HG02885 (cell line): Measurements from ENCODE around the gene CBLC.

Source experiments
- ATAC-seq: cut with Tn5 transposase; IDR thresholded peaks from one replicate; pipeline ENCODE4 v1.9.1; 2021; ENCODE audit warnings: mild to moderate bottlenecking; ENCODE audit not compliant: unreplicated experiment, poor library complexity

CBLC gene, protein sequence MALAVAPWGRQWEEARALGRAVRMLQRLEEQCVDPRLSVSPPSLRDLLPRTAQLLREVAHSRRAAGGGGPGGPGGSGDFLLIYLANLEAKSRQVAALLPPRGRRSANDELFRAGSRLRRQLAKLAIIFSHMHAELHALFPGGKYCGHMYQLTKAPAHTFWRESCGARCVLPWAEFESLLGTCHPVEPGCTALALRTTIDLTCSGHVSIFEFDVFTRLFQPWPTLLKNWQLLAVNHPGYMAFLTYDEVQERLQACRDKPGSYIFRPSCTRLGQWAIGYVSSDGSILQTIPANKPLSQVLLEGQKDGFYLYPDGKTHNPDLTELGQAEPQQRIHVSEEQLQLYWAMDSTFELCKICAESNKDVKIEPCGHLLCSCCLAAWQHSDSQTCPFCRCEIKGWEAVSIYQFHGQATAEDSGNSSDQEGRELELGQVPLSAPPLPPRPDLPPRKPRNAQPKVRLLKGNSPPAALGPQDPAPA

DNA sequence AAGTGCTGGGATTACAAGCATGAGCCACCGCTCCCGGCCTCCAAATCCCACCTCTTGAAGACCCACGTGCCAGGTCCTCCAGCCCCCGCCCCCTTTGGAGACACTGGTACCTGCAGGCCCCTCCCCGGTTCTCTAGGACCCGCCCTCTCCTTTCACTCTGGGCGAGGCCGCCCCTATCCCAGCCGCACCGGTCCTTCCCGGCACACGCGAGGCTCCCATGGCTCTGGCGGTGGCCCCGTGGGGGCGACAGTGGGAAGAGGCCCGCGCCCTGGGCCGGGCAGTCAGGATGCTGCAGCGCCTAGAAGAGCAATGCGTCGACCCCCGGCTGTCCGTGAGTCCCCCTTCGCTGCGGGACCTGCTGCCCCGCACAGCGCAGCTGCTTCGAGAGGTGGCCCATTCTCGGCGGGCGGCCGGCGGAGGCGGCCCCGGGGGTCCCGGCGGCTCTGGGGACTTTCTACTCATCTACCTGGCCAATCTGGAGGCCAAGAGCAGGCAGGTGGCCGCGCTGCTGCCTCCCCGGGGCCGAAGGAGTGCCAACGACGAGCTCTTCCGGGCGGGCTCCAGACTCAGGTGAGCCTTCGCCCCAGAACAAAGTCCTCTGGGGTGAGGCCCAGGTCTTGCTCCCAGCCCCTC, at the start of gene CBLC:
CBLC (plus strand) TSS at position 176 of the 633 bp plus-strand sequence; CDS start at position 218, 42 bp downstream.
- no peak for ATAC-seq

DNA sequence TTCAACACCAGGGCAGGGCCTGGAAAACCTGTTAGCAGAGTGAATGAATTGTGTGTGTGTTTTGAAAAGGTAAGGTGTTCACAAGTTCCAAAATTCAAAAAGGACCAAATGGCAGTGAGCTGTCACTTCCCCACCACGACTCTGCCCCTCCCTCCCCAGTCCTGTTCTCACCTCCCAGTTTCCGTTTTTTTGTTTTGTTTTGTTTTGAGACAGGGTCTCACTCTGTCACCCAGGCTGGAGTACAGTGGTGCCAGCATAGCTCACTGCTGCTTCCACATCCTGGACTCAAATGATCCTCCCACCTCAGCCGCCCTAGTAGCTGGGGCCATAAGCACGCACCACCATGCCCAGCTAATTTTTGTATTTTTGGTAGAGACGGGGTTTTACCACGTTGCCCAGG, 49.5 kb upstream of the CBLC start:
- no peak for ATAC-seq

DNA sequence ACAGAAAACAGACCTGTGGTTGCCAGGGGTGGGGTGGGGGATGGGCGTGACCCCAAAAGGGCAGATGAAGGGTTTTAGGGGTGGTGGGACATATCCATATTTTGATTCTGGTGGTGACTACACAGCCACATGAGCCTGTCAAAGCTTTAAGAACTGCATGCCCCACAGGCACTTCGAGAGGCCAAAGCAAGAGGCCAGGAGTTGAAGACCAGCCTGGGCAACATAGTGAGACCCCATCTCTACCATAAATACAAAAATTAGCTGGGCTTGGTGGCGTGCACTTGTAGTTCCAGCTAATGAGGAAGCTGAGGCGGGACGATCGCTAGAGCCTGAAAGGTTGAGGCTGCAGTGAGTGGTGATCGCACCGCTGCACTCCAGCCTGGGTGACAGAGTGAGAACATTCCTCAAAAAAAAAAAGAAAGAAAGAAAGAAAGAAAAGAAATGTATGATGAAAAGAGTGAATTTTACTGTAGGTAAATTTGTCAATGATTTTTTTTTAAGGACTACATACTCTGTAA, 48.1 kb upstream of the CBLC start:
- ATAC-seq, result no peak

DNA sequence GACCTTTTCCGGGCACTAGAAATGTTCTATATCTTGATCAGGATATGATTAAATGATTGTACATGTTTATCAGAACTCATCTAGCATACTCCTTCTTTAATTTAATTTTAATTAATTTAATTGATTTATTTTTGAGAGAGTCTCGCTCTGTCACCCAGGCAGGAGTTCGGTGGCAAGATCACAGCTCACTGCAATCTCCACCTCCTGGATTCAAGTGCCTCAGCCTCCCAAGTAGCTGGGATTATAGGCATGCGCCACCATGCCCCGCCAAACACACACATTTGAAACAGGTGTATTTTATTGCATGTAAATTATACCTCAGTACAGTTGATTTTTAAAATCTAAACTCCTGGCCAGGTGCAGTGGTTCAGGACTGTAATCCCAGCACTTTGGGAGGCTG, 46.6 kb upstream of the CBLC start:
- ATAC-seq, result no peak

DNA sequence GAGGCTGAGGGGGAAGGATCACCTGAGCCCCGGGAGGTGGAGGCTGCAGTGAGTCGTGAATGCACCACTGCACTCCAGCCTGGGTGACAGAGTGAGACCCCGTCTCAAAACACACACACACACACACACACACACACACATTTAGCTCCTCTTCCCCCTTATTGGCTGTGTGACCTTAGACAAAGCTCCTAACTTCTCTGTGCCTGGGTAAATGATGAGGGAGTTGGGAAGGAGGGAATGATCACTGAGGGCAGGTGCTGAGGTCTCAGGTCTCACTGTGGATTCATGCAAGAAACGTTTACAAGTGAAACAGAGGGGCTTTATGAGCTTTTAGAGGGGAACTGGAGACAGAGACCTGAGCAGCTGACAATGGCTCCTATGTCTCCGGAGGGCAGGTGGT, 46.1 kb upstream of the CBLC start:
- ATAC-seq, result no peak

DNA sequence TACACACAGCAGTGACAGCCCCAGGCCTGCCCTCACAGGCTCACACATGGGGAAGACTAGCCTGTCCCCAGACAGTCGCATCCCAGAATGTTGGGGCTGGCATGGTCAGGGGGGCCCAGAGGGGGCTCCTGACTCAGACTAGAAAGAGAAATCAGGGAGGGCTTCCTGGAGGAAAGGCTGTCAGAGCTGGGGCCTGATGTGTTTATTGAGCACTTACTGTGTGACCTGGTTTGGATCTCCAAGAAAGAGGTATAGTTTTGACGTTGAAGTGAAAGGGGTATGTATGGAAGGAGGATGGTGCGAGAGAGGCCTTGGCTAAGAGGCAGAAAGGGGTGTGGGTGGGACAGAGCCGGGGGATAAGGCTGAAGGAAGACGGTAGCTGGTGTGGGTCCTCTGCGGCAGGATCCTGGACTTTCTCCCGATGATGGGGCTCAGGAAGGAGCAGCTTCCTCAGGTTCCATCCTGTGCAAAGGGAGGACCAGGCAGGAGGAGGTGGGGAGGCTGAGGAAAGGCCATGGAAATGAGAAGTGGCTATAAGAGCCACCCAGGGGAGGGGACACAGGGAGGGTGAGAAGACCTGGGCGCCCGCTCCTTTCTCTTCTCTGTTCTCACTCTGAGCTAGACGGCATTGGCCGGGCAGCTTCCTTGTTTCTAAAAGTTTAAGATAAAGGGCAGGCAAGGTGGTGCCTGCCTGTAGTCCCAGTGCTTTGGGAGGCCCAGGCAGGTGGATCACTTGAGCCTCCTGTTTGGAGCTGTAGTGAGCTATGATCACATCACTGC, 45.3 kb upstream of the CBLC start:
- ATAC-seq, result no peak

DNA sequence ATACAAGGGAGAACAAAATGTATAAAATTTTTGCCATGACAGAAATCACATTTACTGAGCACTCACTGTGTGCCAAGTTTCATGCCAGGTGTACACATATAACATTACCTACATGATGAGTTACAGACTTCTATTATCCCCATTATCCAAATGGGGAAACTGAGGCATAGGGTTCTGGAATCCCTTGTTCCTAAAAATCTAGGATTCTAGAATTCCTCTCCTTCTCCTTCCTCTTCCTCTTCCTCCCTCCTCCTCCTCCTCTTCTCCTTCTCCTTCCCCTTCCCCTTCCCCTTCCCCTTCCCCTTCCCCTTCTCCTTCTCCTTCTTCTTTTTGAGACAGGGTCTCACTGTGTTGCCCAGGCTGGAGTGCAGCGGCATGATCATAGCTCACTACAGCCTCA, 43.3 kb upstream of the CBLC start:
- no peak for ATAC-seq

DNA sequence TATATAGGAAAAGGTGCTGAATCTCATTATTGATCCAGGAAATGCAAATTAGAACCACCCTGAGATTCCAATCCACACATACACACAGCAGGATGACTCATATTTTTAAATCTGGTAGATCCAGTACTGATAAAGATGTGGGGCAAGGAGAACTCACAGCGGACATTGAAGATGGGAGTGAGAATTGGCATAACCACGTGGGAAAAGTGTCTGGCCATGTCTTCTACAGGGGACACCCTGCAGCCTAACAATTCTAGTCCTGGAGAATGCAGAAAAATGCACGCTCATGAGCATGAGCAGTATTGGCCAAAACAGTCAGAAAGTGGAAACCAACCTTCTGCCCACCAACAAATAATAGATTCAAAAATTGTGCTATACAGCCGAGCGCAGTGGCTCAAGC, 42.7 kb upstream of the CBLC start:
- no peak for ATAC-seq

DNA sequence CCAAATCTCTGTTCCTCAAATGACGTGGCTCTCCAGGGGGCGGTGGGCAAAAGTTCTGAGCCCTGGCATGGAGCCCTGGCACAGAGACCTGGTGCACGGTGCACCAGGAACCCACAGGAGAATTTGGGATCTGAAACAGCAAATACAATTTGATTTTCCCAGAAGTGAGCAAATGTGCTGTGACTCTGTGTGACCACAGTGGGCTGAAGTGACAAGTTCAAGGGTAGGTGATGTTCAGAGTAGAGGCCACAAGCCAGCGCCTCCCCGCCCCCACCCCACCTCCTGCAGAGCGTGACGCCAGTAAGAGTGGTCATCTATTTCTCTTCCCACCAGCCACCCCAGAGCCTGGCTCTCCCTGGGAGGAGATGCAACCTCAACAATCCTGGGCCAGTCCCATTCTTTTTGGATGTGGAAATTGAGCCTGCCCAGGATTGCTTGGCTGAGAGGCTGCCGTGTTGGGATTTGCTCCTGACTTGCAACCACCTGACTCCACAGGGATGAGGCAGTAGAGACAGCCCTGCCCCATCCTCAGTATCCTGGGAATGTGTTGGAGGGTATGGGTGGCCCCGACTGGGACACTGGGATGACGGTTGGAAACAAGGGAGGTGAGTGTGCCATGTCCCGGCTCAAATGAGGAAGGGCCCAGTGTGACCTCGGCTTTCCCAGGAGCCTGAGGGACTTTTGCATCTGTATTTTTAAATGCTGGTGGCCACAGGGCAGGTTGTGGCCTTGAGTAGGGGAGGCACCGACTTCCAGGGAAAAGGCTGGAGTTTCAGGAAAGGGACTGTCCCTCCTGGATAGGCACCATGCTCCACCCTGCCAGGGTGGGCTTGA, 40.2 kb upstream of the CBLC start:
- no peak for ATAC-seq

DNA sequence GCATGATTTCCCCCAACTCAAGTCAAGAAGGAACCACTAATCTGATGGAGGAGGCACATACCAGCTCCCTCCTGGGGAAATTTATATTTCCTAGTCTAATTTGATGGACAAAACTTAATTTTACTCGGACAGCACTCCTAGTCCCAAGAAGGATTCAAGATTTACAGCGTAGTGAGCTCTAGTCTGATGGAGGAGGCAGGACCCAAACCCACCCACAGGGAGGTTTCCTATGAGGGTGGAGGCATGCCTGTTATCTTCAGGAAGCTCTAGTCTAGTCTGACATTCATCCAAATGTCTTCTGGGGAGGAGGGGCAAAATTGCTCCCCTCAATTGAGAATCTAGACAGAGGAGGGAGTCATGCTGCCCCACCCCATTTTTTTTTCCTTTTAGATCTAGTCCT, 39.6 kb upstream of the CBLC start:
- ATAC-seq, result no peak

DNA sequence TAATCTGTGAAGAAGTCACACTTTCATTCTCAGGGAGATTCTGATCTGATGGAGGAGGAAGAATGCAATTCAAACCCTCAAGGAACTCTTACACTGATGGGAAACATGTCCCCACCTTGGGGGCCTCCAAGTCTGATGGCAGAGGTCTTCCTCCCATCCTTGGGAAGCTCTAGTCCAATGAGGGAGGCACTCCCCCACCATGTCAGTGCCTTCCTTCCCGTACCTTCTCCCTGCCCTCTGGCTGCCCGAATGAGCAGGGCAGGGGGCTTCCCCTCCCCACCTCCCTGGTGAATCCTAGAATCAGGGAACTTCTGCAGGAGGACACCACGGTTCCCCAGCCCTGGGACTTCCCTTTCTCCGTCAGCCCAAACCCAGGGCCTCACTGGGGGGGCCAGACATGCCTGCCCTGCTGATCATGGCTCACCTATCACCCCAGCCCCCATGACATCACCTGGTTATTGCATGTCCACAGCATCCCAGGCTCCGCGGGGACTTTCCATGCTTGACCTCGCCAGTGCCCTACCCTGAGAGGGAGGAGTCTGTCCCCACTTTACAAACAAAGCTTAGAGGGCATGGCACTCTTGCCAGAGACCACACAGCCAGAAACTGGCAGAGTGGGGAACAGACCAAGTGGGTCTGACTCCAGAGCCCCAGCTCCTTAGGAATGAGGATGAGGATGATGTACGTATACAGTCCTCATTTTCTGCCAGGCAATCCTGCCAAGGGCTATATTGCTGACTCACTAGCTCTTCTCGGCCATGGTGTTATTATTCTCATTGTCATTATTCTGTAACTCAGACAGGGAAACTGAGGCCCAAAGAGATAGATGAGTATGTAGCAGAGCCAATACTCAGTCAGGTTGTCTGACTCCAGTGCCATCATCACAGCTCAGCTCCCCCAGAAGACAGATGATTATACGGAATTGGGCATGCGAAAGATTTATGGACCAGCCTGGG, 38.8 kb upstream of the CBLC start:
- ATAC-seq, result no peak

DNA sequence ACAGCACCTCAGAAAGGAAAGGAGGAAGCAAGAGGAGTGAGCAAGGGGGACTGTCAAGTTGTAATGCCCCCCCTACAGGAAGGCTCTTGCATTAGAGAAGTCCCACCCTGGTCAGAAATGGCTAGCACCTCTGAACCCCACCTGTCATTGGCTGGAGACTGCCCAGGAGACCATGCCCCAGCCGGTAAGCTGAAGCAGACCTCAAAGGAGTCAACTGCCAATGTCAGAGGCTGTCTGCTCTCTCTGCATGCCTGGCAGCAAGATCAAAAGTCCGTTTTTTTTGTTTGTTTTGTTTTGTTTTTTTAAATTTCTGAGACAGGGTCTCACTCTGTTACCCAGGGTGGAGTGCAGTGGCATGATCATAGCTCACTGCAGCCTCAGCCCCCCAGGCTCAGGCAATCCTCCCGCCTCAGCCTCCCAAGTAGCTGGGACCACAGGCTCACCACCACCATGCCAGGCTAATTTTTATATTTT, 37.3 kb upstream of the CBLC start:
- no peak for ATAC-seq

DNA sequence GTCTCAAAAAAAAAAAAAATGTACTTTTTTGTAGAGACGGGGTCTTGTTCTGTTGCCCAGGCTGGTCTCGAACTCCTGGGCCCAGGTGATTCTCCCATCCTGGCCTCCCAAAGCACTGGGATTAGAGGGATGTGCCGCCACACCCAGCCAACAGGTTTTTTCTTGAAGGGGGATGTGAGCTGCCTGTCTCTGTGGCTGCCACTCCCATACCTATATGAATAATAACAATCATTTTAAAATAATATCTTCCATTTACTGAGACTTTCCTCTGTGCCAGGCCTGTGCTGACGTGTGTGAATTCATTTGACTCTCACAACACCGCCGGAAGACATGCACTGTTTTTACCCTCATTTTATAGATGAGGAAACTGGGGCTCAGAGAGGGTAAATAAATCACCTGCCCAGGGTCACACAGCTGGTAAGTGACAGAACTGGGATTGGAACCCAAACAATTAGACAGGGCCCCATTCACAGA, 36.4 kb upstream of the CBLC start:
- no peak for ATAC-seq

DNA sequence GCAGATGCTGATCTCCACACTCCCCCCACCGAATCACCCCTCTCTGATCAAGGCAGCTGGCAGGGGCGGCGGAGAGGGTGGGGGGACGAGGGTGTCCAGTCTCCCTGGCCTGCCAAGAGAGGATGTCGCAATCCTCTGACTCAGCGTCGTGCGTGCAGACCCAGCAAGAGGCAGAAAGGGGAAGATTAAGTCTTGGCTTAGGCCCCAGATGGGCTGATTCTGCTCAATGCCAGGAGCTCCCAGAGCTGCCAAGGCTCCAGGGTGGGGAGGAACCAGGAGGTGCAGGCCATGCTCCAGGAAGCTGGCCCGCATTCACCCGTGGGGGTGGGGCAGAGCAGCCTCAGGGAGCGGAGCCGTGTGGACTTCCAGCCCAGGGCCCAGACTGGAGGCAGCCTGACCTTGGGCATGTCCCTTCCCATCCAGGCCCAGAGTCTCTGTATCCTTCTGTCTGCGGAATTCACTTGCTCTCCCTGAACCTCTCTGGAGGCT, 35.8 kb upstream of the CBLC start:
- ATAC-seq, result no peak

DNA sequence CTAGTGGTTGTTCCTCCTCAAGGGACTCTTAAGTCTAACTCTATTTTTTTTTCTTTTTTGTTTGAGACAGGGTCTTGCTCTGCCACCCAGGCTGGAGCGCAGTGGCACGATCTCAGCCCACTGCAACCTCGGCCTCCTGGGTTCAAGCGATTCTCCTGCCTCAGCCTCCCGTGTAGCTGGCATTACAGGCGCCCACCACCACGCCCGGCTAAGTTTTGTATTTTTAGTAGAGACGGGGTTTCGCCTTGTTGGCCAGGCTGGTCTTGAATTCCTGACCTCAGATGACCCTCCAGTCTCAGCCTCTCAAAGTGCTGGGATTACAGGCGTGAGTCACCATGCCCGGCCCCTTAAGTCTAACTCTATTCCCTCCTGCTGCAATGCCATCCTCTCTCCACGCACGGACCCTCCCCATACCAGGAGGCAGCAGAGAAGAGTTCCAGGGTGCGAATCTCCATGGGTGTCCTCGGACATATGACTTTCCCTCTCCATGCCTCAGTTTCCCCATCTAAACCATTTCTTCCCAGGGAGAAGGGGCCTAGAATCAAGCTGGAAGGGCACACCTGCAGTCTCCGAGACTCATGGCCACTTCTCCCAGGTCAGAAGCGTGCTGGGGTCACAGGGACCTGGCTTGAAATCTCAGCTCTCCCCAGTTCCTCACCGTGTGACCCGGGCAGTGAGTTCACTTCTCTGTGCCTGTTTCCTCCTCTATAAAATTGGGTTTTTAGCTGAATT, 35.2 kb upstream of the CBLC start:
- no peak for ATAC-seq

DNA sequence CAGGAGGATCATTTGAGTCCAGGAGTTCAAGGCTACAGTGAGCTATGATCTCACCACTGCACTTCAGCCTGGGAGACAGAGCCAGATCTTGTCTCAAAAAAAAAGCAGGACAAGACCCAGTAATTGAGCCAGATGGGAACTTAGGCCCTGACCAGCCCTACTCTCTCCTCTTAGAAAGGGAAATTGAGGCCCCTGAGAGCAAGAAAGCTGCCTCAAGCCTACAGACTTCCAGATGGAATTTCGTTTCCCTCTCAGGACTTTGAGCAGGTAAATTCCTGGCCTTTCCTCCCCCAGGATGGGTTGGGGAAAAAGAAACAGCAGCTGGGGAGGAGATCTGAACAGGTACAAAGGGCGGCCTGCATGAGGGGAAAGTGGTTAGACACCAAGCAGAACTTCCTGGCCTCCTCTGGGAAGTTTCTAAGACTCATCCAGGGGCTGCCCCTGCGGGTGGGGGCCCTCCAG, 32.8 kb upstream of the CBLC start:
- no peak for ATAC-seq

DNA sequence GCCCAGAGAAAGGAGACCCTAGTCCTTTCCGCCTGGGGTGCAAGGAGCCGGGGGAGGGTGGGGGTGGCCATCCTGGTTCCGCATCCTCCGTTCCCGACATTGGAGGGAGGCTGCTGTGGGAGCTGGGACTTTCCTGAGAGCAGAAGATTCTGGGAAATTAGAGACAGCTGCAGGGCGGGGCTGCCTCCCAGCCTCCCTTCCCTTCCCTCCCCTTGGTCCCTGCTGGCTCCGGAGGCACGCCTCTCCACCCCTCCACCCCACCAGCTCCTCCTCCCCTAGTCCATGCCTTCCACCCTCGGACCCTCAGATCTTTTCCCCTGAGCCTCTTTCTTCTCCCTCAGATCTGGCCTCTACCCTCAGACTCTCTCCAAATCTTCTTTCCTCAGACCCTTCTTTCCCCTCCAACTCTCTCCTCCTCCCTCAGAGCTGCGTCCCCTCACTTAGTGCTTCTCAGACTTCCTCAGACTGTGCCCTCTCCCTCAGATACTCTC, 32.3 kb upstream of the CBLC start:
- ATAC-seq, result no peak
